Mononuclear cell (primary cell): ENCODE measurements around the gene TRIM77. TPM values are rescaled to one million over a fixed set of nuclear protein-coding genes. Genes with fewer than 3 reads are reported as not detected.
"Not testable (repeated sequence)": the region's sequence is repeated elsewhere in the genome, so short reads cannot be mapped to it uniquely, and the experiment has no call there.

Source experiments
- H3K27me3 ChIP-seq: 2 replicates; pipeline ENCODE4 v1.6.0; 2011; ENCODE audit warnings: low read length, control low read depth; ENCODE audit not compliant: insufficient read depth
- H3K4me1 ChIP-seq: 2 replicates; pipeline ENCODE4 v1.5.1; 2011; ENCODE audit warnings: mild to moderate bottlenecking, low read length, control low read depth; ENCODE audit not compliant: insufficient read depth
- H3K4me3 ChIP-seq: 2 replicates; pipeline ENCODE4 v1.5.1; 2011; ENCODE audit warnings: mild to moderate bottlenecking, low read length, moderate library complexity
- H3K9me3 ChIP-seq: 2 replicates; pipeline ENCODE4 v1.5.1; 2011; ENCODE audit warnings: low read depth, mild to moderate bottlenecking, control low read depth, low read length
- total RNA-seq: library from RNA; depleted of rRNA; stranded (reverse); fragments of >200 nt; gene quantifications from one replicate; pipeline ENCODE4 v1.2.3, GENCODE V29; 2012

Gene TRIM77, protein sequence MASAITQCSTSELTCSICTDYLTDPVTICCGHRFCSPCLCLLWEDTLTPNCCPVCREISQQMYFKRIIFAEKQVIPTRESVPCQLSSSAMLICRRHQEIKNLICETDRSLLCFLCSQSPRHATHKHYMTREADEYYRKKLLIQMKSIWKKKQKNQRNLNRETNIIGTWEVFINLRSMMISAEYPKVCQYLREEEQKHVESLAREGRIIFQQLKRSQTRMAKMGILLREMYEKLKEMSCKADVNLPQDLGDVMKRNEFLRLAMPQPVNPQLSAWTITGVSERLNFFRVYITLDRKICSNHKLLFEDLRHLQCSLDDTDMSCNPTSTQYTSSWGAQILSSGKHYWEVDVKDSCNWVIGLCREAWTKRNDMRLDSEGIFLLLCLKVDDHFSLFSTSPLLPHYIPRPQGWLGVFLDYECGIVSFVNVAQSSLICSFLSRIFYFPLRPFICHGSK
- total RNA-seq = not detected

DNA sequence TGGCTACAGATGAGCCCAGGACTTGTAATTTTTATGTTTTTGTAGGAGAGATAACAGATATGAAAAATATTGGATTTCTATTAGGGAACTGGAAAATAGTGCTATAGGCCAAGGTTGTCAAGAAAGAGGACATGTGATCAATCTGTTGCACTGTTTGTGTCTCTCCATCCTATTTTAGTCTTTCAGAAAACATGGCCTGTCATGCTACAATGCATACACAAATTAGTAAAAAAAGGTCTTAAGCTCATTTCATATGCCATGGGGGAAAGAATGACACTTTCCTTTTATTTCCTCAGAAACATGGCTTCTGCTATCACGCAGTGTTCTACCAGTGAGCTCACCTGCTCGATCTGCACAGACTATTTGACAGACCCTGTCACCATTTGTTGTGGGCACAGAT lies at the start of gene TRIM77:
Gene TRIM77, plus strand, starts transcription at position 301 of the 400 bp plus-strand sequence. Its CDS starts 0 bp downstream, at position 301.
- not testable (repeated sequence) for H3K4me3 ChIP-seq, H3K27me3 ChIP-seq, H3K4me1 ChIP-seq, H3K9me3 ChIP-seq

DNA sequence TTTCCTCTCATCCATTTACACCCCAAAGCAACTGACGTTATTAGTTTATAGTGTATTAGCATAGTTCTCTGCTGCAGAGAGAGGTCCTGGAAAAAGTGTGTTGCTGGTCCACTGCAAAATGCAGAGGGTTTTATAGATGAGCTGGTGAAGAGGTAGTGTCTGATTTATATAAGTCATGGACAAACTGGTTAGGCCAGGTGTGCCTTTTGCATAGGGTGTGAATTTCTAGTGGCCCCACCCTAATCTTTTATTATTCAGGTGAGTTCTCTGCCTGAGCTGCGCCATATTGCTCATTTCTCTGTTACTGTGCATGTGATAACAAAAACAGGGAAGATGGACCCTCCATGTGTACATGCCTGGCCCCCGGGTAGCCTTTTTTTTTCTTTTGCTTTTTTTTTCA lies 43.1 kb upstream of the TRIM77 start:
- Histone ChIP-seq H3K4me3 (no peak overlapping the region), H3K4me1 (no peaks in the 10 kb centered on the region), H3K9me3 (no peaks in the 10 kb centered on the region), H3K27me3 (no peaks in the 10 kb centered on the region)

DNA sequence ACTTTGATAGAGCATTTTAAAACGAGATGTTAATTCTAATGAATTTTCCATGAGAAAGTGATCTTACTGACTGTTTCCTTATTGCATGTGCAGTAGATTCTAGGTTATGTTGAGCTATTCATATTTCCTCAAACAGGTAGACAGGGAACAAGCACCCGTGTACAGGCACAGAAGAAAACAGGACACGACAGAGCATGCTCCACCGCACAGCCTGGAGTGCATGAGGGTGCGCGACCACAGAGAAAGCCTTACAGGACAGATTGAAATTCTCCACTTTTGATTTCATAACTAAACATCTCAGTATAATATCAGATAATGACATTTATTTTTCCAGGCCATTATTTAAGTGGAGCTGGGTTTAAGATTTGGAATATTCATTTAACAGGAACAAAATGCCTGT lies 41.9 kb upstream of the TRIM77 start:
- H3K4me3 ChIP-seq, H3K4me1 ChIP-seq, H3K9me3 ChIP-seq, H3K27me3 ChIP-seq: not testable (repeated sequence)

DNA sequence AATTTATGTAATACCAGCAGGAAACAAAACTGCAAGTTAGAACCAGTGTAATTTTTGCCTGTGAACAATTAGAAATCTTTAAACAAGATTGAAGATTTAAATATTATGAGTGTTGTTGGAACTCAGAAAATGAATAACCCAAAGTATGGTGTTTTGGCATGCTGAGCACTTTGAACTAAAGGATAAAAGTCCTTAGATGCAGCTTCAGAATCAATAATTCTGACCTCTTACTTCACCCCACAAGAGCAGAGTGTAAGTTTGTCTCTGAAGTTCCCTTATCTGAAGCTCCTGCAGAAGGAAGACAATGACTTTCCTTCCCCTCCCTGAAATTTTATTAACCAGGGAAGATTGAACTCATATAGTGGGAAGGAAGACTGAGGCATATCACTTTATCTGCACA lies 40.5 kb upstream of the TRIM77 start:
- H3K4me3 ChIP-seq, H3K9me3 ChIP-seq, H3K27me3 ChIP-seq, H3K4me1 ChIP-seq: not testable (repeated sequence)

DNA sequence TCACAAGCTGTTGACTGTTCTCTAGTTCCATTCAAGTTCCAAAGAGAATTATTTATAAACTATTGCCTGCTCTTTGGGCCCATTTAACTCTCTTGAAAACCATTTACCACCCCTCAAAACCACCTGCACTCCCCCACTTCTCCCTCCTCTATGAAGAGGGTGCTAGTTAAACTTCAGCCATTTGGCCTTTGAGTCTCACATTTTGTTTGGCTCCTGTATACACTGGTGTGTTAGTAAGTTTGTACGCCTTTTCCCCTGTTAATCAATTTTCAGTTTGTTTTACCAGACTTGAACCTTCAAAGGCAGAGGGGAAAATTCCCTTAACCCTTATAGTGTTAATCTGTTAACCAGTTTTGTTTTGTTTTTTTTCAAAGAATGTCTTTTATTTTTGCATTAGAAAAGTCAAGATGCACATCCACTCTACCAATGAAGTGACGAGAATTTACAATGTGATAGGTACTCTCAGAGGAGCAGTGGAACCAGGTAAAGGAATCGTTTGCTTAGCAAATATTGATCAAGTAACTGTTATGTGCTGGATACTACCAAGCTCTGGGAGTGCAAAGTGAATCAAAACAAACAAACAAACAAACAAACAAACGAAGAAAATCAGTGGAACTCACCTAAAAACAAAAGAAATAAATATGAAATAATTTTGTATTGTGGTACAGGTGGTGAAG lies 40.0 kb upstream of the TRIM77 start:
- not testable (repeated sequence) for H3K9me3 ChIP-seq, H3K27me3 ChIP-seq, H3K4me3 ChIP-seq

DNA sequence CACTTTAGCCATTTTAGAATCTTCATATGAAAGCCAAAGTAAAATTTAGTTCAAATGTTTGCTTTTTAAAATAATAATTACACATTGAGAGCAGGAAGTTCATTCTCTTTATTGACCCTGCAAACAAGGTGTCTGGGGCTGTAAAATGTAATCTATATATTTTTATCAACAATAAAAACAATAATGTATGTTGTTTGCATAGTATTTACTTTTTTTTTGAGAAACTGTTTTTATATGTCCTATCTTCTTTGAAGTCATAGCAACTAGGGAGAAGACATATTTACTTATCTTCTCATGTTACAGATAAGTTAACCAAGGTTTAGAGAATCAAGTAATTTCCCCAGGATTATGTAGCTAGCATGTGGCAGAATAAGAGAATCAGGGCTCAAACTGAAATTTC lies 37.6 kb upstream of the TRIM77 start:
- not testable (repeated sequence) for H3K4me3 ChIP-seq, H3K4me1 ChIP-seq, H3K27me3 ChIP-seq, H3K9me3 ChIP-seq

More for the DNA sequence above, 40.0 kb upstream of the TRIM77 start:
- H3K4me1 ChIP-seq = not testable (repeated sequence)

DNA sequence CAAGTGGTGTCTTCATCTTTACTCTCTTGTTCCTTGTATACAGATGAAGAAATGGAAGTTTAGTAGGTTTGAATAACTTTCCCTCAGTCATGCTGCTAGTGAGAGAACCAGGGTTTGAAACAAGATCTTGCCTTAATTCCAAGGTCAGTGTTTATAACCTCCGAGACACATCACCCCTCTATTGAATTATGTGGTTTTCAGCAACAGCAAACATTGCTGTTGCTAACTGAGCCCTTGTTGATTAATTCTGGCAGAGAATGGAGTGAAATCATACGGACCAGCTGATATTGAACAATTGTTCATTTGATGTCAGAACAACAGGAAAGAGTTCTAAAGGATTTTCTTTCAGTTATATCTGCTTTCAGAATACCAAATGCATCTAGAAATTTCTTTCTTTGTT lies 36.7 kb upstream of the TRIM77 start:
- H3K27me3 ChIP-seq, H3K4me3 ChIP-seq, H3K4me1 ChIP-seq, H3K9me3 ChIP-seq: not testable (repeated sequence)

DNA sequence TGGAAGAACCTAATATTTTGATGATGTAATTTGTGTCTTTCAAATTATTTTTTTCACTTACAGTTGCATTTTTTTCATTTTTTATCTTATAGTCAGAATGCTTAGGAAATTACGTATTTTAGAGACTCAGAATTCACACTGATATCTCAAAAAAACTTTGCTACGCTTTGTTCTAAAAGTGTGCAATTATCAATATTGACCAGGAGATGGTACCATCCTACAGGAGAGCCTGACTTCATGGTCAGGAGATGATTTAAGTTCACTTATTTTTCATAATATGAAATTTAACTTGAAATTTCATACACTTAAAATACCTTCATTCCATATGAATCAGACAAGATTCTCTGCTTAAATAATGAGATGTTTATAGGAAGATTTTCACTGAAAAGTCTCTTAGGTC lies 34.7 kb upstream of the TRIM77 start:
- H3K4me1 ChIP-seq, H3K4me3 ChIP-seq, H3K27me3 ChIP-seq, H3K9me3 ChIP-seq: not testable (repeated sequence)

DNA sequence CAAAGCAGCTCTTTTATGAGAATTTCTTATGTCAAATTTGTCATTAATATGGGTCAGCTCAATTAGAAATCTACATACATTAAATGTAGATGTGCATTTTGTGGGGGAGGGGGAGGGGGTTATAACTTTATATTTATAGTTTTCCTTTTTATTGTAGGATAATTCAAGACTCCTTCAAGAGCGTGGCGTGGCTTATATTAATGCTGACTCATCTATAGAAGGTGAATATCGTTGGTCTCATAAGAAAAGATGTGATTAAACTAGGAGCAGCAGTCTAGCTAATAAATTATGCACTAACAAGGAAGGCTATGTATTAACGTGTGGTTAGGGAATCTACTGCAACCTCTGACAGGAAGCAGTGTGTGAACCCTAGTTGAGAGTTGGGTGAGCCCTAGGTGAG lies 34.2 kb upstream of the TRIM77 start:
- H3K4me3 ChIP-seq, H3K4me1 ChIP-seq, H3K27me3 ChIP-seq, H3K9me3 ChIP-seq: not testable (repeated sequence)

DNA sequence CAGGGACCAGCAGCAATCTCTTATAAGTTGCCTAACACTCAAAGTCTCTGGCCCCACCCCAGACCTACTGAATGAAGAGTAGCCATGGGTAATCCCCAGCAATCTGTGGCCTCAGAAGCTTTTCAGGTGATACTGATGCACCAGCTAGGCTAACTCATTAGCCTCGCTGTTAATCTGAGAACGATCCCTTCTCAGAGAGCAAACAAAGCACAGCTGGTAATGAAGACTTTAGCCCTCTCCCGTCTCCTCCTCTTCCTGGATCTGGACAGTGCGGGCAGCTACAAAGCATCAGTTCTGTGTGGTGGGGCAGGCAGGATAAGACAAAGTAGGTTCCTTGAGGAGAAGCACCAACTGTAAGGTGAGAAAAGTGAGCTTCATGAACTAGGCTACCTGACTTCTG lies 3.0 kb upstream of the TRIM77 start:
- not testable (repeated sequence) for H3K4me1 ChIP-seq, H3K4me3 ChIP-seq, H3K27me3 ChIP-seq, H3K9me3 ChIP-seq

DNA sequence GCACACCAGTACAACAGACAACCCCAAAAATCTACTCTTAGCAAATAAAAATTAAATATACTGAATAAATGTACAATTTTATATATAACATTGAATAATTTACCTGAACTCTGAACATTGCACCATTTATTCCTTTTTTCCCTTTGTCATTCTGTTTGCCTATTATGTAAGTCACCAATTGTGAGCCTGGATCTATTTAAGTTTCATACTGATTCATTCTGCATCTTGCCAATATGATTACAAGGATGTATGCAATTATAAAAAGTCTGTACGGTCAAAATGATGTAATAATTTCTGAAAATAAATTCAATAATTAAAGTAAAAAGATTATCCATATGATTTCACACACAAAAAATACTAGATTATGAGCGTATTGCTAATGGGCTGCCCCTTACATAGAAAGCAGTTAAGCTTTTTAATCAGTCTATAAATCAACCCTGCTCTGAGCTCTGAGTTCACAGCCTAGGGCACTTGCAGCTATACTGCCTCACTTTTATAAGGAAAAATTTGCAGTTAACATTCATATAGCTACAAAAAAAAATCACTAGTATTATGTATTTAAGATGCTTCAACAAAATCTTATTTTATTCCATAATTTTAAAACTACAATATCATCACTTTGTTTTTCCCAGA lies 14.9 kb downstream of the TRIM77 start:
- H3K27me3 ChIP-seq, H3K4me3 ChIP-seq, H3K9me3 ChIP-seq, H3K4me1 ChIP-seq: not testable (repeated sequence)

DNA sequence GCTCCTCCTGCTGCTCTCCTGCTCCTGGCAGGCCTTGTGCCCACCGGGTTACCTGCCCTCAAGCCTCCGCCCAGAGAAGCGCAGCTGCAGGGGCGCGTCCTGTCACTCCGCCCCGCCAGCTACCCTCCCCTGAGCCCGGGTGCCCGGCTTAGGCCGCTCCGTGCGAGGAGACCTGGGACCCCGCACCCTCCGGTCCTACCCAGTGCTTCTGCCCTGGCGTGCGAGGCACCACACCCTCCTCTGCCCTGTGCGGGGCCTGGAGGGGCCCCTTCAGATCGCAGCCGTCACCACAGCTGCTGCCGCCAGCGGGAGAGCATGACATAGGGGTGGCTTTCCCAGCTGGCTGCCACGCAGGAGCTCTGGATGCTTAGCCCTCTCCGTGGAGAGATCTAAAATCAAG lies 20.1 kb downstream of the TRIM77 start:
- H3K9me3 ChIP-seq, H3K4me1 ChIP-seq, H3K4me3 ChIP-seq, H3K27me3 ChIP-seq: not testable (repeated sequence)

DNA sequence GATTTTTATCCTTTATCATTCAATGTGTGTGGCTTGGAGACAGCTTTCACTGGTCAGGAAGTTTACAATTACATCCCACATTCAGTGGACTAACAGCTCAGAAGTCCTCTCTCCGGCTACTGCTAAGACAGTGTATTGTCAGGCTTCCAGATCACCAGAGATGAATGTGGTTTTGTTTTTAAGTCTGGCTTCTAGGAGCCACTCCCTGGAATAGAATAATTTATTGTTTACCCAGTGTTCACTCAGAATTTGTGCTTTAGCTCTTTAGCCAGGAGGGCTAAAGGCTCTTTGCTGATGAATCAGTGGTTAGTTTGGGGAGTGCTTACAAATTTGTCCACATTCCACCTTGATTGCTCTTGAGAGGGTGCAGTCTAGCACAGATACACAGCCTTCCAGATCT lies 26.5 kb downstream of the TRIM77 start:
- no peaks in the 10 kb centered on the region for H3K4me1 ChIP-seq
- H3K4me3 ChIP-seq = no peak overlapping the region
- no peaks in the 10 kb centered on the region for H3K9me3 ChIP-seq
- H3K27me3 ChIP-seq = no peaks in the 10 kb centered on the region

DNA sequence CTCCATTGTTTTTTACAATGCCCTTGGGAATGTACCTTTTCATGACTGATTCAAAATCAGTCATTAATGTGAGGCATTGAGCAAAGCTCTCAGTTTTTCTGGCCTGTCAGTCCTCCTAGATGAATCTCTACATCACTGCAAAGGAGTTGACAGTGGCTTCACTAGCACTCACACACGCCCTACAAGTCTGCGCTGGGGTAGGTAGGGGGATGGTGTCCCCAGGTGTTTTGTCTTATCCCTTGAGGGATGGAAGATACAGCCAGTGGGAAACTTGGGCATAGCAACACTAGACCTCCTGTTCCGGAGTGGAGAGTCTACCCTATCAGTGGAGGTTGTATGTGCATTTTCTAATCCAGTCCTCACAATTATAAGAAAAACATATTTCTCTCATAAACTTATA lies 27.0 kb downstream of the TRIM77 start:
- no peak overlapping the region for H3K4me3 ChIP-seq
- no peaks in the 10 kb centered on the region for H3K9me3 ChIP-seq
- H3K4me1 ChIP-seq = no peaks in the 10 kb centered on the region
- no peaks in the 10 kb centered on the region for H3K27me3 ChIP-seq

DNA sequence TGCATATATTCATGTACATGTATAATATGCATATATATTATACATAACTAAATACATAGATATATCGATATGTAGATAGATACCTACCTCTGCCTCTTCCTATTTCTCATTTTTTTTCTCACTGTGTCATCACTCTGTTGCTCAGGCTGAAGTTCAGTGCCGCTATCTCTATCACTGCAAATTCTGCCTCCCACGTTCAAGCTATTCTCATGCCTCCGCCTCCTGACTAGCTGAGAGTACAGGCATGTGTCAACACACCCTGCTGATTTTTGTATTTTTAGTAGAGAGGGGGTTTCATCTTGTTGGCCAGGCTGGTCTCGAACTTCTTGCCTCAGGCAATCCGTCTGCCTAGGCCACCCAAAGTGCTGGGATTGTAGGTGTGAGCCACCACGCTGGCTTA lies 31.3 kb downstream of the TRIM77 start:
- H3K9me3 ChIP-seq, H3K27me3 ChIP-seq, H3K4me1 ChIP-seq, H3K4me3 ChIP-seq: not testable (repeated sequence)

DNA sequence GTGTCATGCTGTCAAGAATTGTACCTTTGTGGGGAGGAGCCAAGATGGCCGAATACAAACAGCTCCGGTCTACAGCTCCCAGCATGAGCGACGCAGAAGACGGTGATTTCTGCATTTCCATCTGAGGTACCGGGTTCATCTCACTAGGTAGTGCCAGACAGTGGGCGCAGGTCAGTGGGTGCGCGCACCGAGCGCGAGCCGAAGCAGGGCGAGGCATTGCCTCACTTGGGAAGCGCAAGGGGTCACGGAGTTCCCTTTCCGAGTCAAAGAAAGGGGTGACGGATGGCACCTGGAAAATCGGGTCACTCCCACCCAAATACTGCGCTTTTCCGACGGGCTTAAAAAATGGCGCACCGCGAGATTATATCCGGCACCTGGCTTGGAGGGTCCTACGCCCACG lies 34.1 kb downstream of the TRIM77 start:
- H3K27me3 ChIP-seq, H3K4me3 ChIP-seq, H3K4me1 ChIP-seq, H3K9me3 ChIP-seq: not testable (repeated sequence)
